B cell (primary cell): ENCODE data around the gene OR9A4. TPM values are rescaled to one million over a fixed set of nuclear protein-coding genes. Genes with fewer than 3 reads are reported as not detected.

ENCODE experiments used
- ATAC-seq: fragments of 200-7000 bp; cut with Tn5 transposase; one replicate; pipeline ENCODE4 v1.10.0; 2021; ENCODE audit warnings: low read depth, mild to moderate bottlenecking, moderate number of reproducible peaks, moderate library complexity
- CTCF ChIA-PET: fragments of 350-600 bp; sonication (Branson Sonifier 250); formaldehyde crosslinking; loops from one replicate; lab custom pipeline; 2021; ENCODE audit warnings: antibody characterized with exemption, inconsistent platforms; lab: Charles Lee
- POLR2A ChIA-PET: fragments of 350-600 bp; sonication (Branson Sonifier 250); formaldehyde crosslinking; loops from one replicate; lab custom pipeline; 2021; ENCODE audit warnings: antibody characterized with exemption; lab: Charles Lee
- DNase-seq: peaks from one replicate; pipeline ENCODE4 v3.0.0; 2013
- H2AFZ ChIP-seq: 2 replicates; pipeline ENCODE4 v1.6.1; 2012; ENCODE audit warnings: mild to moderate bottlenecking, low read depth, low read length; ENCODE audit not compliant: insufficient read depth, poor library complexity, severe bottlenecking
- H3K27ac ChIP-seq, 2 donors: 1 replicate in 1 of 2; 2 replicates in 1 of 2; pipeline ENCODE4 v1.5.1; 2012 to 2013; ENCODE audit warnings: low read length in 2 of 2, mild to moderate bottlenecking in 2 of 2, moderate library complexity in 1 of 2
- H3K27me3 ChIP-seq, 4 experiments: fragments of 200-600 bp in 1 of 4; sonication (generic) in 1 of 4; replicated peaks in 1 of 4; 1 replicate in 2 of 4; 2 replicates in 2 of 4; pipeline versions ENCODE4 v1.6.1 to v1.7.0; 2013 to 2016; ENCODE audit warnings: low read length in 3 of 4, mild to moderate bottlenecking in 2 of 4, mixed read lengths in 1 of 4, moderate library complexity in 1 of 4; ENCODE audit not compliant: insufficient read depth in 4 of 4, control insufficient read depth in 3 of 4; ENCODE audit errors: control extremely low read depth in 1 of 4
- H3K36me3 ChIP-seq, 2 experiments: replicated peaks in 1 of 2; 1 replicate in 1 of 2; 2 replicates in 1 of 2; pipeline versions ENCODE4 v1.6.1 to v1.7.1; 2013; ENCODE audit warnings: low read length in 1 of 2; ENCODE audit not compliant: insufficient read depth in 2 of 2, control insufficient read depth in 1 of 2; ENCODE audit errors: control extremely low read depth in 1 of 2, extremely low read depth in 1 of 2
- H3K4me1 ChIP-seq, 2 donors: fragments of 200-600 bp in 1 of 2; sonication (generic) in 1 of 2; 1 replicate in 1 of 2; 2 replicates in 1 of 2; pipeline versions ENCODE4 v1.5.1 to v1.6.1; 2013 to 2017; ENCODE audit warnings: low read length in 2 of 2; ENCODE audit not compliant: control insufficient read depth in 2 of 2, insufficient read depth in 2 of 2
- H3K4me2 ChIP-seq: replicated peaks from 2 replicates; pipeline ENCODE3; 2012; ENCODE audit warnings: mild to moderate bottlenecking, low read depth, low read length; ENCODE audit not compliant: poor library complexity, severe bottlenecking
- H3K4me3 ChIP-seq, 5 experiments: fragments of 200-600 bp in 1 of 5; sonication (generic) in 1 of 5; 1 replicate in 3 of 5; 2 replicates in 2 of 5; pipeline versions ENCODE4 v1.5.1 to v1.7.0; 2011 to 2016; ENCODE audit warnings: low read length in 4 of 5, mild to moderate bottlenecking in 4 of 5, low read depth in 2 of 5, control low read depth in 1 of 5, moderate library complexity in 1 of 5; ENCODE audit not compliant: insufficient read depth in 1 of 5; ENCODE audit errors: control extremely low read depth in 1 of 5, extremely low read depth in 1 of 5
- H3K79me2 ChIP-seq: fragments of 200-600 bp; sonication (generic); one replicate; pipeline ENCODE4 v1.6.0; 2016; ENCODE audit warnings: low read length; ENCODE audit not compliant: control insufficient read depth, insufficient read depth
- H3K9ac ChIP-seq: fragments of 200-600 bp; sonication (generic); 2 replicates; pipeline ENCODE4 v1.6.1; 2017; ENCODE audit warnings: mild to moderate bottlenecking, low read length, moderate library complexity
- H3K9me3 ChIP-seq, 3 donors: one replicate each; pipeline versions ENCODE4 v1.6.1 to v1.7.1; 2013; ENCODE audit warnings: low read length in 2 of 3; ENCODE audit not compliant: control insufficient read depth in 2 of 3, insufficient read depth in 1 of 3; ENCODE audit errors: control extremely low read depth in 1 of 3
- H4K20me1 ChIP-seq: 2 replicates; pipeline ENCODE4 v1.6.0; 2012; ENCODE audit warnings: mild to moderate bottlenecking, low read length; ENCODE audit not compliant: insufficient read depth, control insufficient read depth, poor library complexity, severe bottlenecking
- H3K27ac Mint-ChIP-seq: one replicate; pipeline ENCODE4 v1.8.0; 2021; ENCODE audit warnings: mixed read lengths
- H3K27me3 Mint-ChIP-seq: one replicate; pipeline ENCODE4 v1.8.0; 2021; ENCODE audit warnings: mixed read lengths
- H3K4me1 Mint-ChIP-seq: one replicate; pipeline ENCODE4 v1.8.0; 2021; ENCODE audit warnings: mixed read lengths
- H3K4me3 Mint-ChIP-seq: one replicate; pipeline ENCODE4 v1.8.0; 2021; ENCODE audit warnings: mixed read lengths
- H3K9me3 Mint-ChIP-seq: one replicate; pipeline ENCODE4 v1.8.0; 2022; ENCODE audit warnings: mixed read lengths; ENCODE audit not compliant: insufficient read depth
- CTCF ChIP-seq: fragments of 200-600 bp; IDR thresholded peaks from one replicate; pipeline ENCODE4 v1.8.0; 2022; ENCODE audit warnings: antibody characterized with exemption, mild to moderate bottlenecking
- EZH2 ChIP-seq: IDR thresholded peaks from 2 replicates; pipeline ENCODE4 v1.6.1; 2012; ENCODE audit warnings: borderline replicate concordance, low read depth, mild to moderate bottlenecking, moderate library complexity, low read length; ENCODE audit not compliant: insufficient read depth, poor library complexity, severe bottlenecking
- WGBS: methylation state at CpG from one replicate; pipeline ENCODE4 v1.1.5; 2013; ENCODE audit warnings: missing lambda C conversion rate; ENCODE audit not compliant: insufficient coverage; 5-methylcytosine and 5-hydroxymethylcytosine counted together
- intact Hi-C: fragments of 100-400 bp; cut with micrococcal nuclease; formaldehyde crosslinking; loops from one replicate; pipeline ENCODE4 v1.10.0; 2022
- polyA plus RNA-seq: library from polyadenylated mRNA; depleted of rRNA; stranded (reverse); fragments of >200 nt; gene quantifications from 2 replicates; pipeline ENCODE4 v1.2.3, GENCODE V29; 2012
- total RNA-seq, 2 donors: library from RNA; stranded (reverse); fragments of 120-200 nt in 1 of 2; gene quantifications; 1 replicate in 1 of 2; 2 replicates in 1 of 2; pipeline versions ENCODE4 v1.2.3 to v1.2.4, GENCODE V29; 2013 to 2022

Gene OR9A4
- total and polyA plus RNA-seq, 2 donors (not counting 1 experiment from before 2014, with no cell fraction given) = not detected

GRCh38 chr7:141949021-141949420 is 32.8 kb downstream of the OR9A4 start:
- no peaks in the 10 kb centered on the region for H3K4me1 ChIP-seq
- no peaks in the 10 kb centered on the region for H3K9me3 Mint-ChIP-seq
- no peaks in the 10 kb centered on the region for H3K79me2 ChIP-seq
- H2AFZ ChIP-seq = no peak overlapping the region
- no peak overlapping the region for H3K27ac ChIP-seq
- H3K27me3 ChIP-seq = no peaks in the 10 kb centered on the region
- ChIA-PET POLR2A (no interaction called here), CTCF (no interaction called here)
- DNase-seq (no peak), ATAC-seq (no peak)
- H3K4me3 ChIP-seq = no peak overlapping the region
- WGBS = no CpG with 5 or more reads among the region's 2 CpGs
- no peak overlapping the region for H3K4me2 ChIP-seq
- TF ChIP-seq EZH2 (no peak), CTCF (no peak)
- no peaks in the 10 kb centered on the region for H3K9me3 ChIP-seq
- no peak overlapping the region for H3K9ac ChIP-seq
- no peaks in the 10 kb centered on the region for H4K20me1 ChIP-seq
- no peaks in the 10 kb centered on the region for H3K36me3 ChIP-seq
- H3K4me1 Mint-ChIP-seq = peaks cover 3% of the 10 kb centered on the region
- H3K4me3 Mint-ChIP-seq = no peak overlapping the region
- intact Hi-C loops = no loop called here
- H3K27me3 Mint-ChIP-seq = no peaks in the 10 kb centered on the region
- no peak overlapping the region for H3K27ac Mint-ChIP-seq

DNA sequence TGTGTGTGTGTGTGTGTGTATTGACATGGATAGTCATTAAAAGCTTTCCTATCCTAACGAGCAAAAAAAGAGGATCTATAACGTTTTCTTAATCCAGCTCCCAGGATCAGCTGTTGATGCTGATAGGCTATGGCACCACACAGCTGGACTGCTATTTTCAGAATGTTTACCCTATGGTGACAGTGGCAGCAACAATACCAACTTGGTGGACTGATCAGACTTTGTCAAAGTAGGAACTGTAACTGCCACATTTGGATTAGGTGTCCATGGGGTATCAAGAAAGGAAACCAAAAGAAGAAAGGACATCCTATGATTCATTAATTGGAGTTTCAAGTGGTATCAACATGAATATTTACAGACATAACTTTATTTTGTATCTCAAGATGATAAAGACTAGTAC is 33.3 kb downstream of the OR9A4 start:
- Histone ChIP-seq H3K27ac (no peak overlapping the region), H3K4me1 (no peaks in the 10 kb centered on the region), H4K20me1 (no peaks in the 10 kb centered on the region), H3K36me3 (no peaks in the 10 kb centered on the region), H3K4me3 (no peak overlapping the region), H3K79me2 (no peaks in the 10 kb centered on the region), H3K4me2 (no peak overlapping the region), H3K27me3 (no peaks in the 10 kb centered on the region), H2AFZ (no peak overlapping the region), H3K9me3 (no peaks in the 10 kb centered on the region), H3K9ac (no peak overlapping the region)
- no peak for DNase-seq
- TF ChIP-seq CTCF (no peak), EZH2 (no peak)
- Mint-ChIP-seq H3K27ac (no peak overlapping the region), H3K4me1 (peaks cover 3% of the 10 kb centered on the region), H3K27me3 (peaks cover 4% of the 10 kb centered on the region), H3K9me3 (no peaks in the 10 kb centered on the region), H3K4me3 (no peak overlapping the region)
- intact Hi-C loops = no loop called here
- POLR2A ChIA-PET = no interaction called here
- 100% methylated on average over 2 of the region's 2 CpGs for WGBS
- CTCF ChIA-PET = no interaction called here
- no peak for ATAC-seq
